WTC11 (cell line): ENCODE results near the gene NCOA1. TPM values are rescaled to one million over a fixed set of nuclear protein-coding genes. Genes with fewer than 3 reads are reported as not detected.
"Not testable (repeated sequence)": the region's sequence is repeated elsewhere in the genome, so short reads cannot be mapped to it uniquely, and the experiment has no call there.

Source experiments
- ATAC-seq: fragments of 200-7000 bp; cut with Tn5 transposase; 2 replicates; pipeline ENCODE4 v1.10.0; 2021; ENCODE audit warnings: mild to moderate bottlenecking, moderate library complexity
- CTCF ChIA-PET: fragments of 300-600 bp; sonication (Branson Sonifier 250); formaldehyde crosslinking; loops from one replicate; lab custom pipeline; 2021; ENCODE audit warnings: antibody characterized with exemption; lab: Charles Lee
- POLR2A ChIA-PET: fragments of 350-600 bp; sonication (Branson Sonifier 250); formaldehyde crosslinking; loops from one replicate; lab custom pipeline; 2021; ENCODE audit warnings: antibody characterized with exemption; lab: Charles Lee
- DNase-seq: peaks from one replicate; pipeline ENCODE4 v3.0.0; 2021; ENCODE audit warnings: low spot score
- H3K27ac Mint-ChIP-seq: 2 replicates; pipeline ENCODE4 v1.8.0; 2021; ENCODE audit warnings: mixed read lengths
- H3K27me3 Mint-ChIP-seq: 2 replicates; pipeline ENCODE4 v1.8.0; 2021; ENCODE audit warnings: low read depth, mild to moderate bottlenecking, moderate library complexity, mixed read lengths
- H3K36me3 Mint-ChIP-seq: 2 replicates; pipeline ENCODE4 v1.8.0; 2021; ENCODE audit warnings: mixed read lengths
- H3K4me1 Mint-ChIP-seq: 2 replicates; pipeline ENCODE4 v1.8.0; 2022; ENCODE audit warnings: mixed read lengths
- H3K4me3 Mint-ChIP-seq: 2 replicates; pipeline ENCODE4 v1.8.0; 2021; ENCODE audit warnings: mild to moderate bottlenecking, moderate library complexity, mixed read lengths
- H3K9me3 Mint-ChIP-seq: 2 replicates; pipeline ENCODE4 v1.8.0; 2021; ENCODE audit warnings: mixed read lengths
- CBFB ChIP-seq: sonication (generic); formaldehyde crosslinking; IDR thresholded peaks from 2 replicates; pipeline ENCODE4 v1.8.1; 2022; ENCODE audit warnings: mild to moderate bottlenecking, low read depth, missing genetic modification reagents
- CTCF ChIP-seq: fragments of 200-600 bp; IDR thresholded peaks from 2 replicates; pipeline ENCODE4 v1.8.0; 2022; ENCODE audit warnings: antibody characterized with exemption
- E2F4 ChIP-seq: sonication (generic); formaldehyde crosslinking; IDR thresholded peaks from 2 replicates; pipeline ENCODE4 v1.8.1; 2022; ENCODE audit warnings: low read depth, mild to moderate bottlenecking, moderate library complexity, missing genetic modification reagents, borderline replicate concordance
- ETV6 ChIP-seq: sonication (generic); formaldehyde crosslinking; IDR thresholded peaks from 2 replicates; pipeline ENCODE4 v1.8.1; 2022; ENCODE audit warnings: mild to moderate bottlenecking, missing genetic modification reagents
- IRF2 ChIP-seq: sonication (generic); formaldehyde crosslinking; IDR thresholded peaks from 2 replicates; pipeline ENCODE4 v1.8.0; 2022; ENCODE audit warnings: low read depth, missing genetic modification reagents, borderline replicate concordance
- PRRX2 ChIP-seq: fragments of 250-450 bp; sonication (Bioruptor Pico); IDR thresholded peaks from 2 replicates; pipeline ENCODE4 v1.8.0; 2021; ENCODE audit warnings: mild to moderate bottlenecking
- SOX15 ChIP-seq: fragments of 250-450 bp; sonication (Bioruptor Pico); IDR thresholded peaks from 2 replicates; pipeline ENCODE4 v1.9.0; 2021; ENCODE audit warnings: mild to moderate bottlenecking
- SP1 ChIP-seq: sonication (generic); formaldehyde crosslinking; conservative IDR thresholded peaks from 2 replicates; pipeline ENCODE4 v1.8.1; 2022; ENCODE audit warnings: missing genetic modification reagents
- TEAD1 ChIP-seq: sonication (generic); formaldehyde crosslinking; IDR thresholded peaks from 2 replicates; pipeline ENCODE4 v1.8.0; 2022; ENCODE audit warnings: mild to moderate bottlenecking, missing genetic modification reagents
- ZBTB21 ChIP-seq: sonication (generic); formaldehyde crosslinking; IDR thresholded peaks from 2 replicates; pipeline ENCODE4 v1.8.1; 2023; ENCODE audit warnings: mild to moderate bottlenecking, missing genetic modification reagents, borderline replicate concordance
- ZMAT4 ChIP-seq: fragments of 250-450 bp; sonication (Bioruptor Pico); IDR thresholded peaks from 2 replicates; pipeline ENCODE4 v1.9.0; 2021; ENCODE audit warnings: mild to moderate bottlenecking
- ZNF219 ChIP-seq: sonication (generic); formaldehyde crosslinking; IDR thresholded peaks from 2 replicates; pipeline ENCODE4 v1.8.0; 2023; ENCODE audit warnings: missing genetic modification reagents, mild to moderate bottlenecking, borderline replicate concordance
- ZNF317 ChIP-seq: sonication (generic); formaldehyde crosslinking; IDR thresholded peaks from 2 replicates; pipeline ENCODE4 v1.8.1; 2023; ENCODE audit warnings: low read depth, mild to moderate bottlenecking, moderate library complexity, missing genetic modification reagents, borderline replicate concordance
- ZNF416 ChIP-seq: fragments of 250-450 bp; sonication (Bioruptor Pico); IDR thresholded peaks from 2 replicates; pipeline ENCODE4 v1.9.0; 2021; ENCODE audit warnings: mild to moderate bottlenecking, inconsistent platforms
- ZNF532 ChIP-seq: fragments of 250-450 bp; sonication (Bioruptor Pico); IDR thresholded peaks from 2 replicates; pipeline ENCODE4 v1.9.0; 2021; ENCODE audit warnings: mild to moderate bottlenecking, borderline replicate concordance
- total RNA-seq: library from RNA; stranded (reverse); gene quantifications from 3 replicates; pipeline ENCODE4 v1.2.3, GENCODE V29; 2021
- TF ChIP-seq, protein P1 (sequence below): sonication (generic); formaldehyde crosslinking; IDR thresholded peaks from 2 replicates; pipeline ENCODE4 v1.8.1; 2022; ENCODE audit warnings: missing genetic modification reagents, borderline replicate concordance
- TF ChIP-seq, protein P2 (sequence below): sonication (generic); formaldehyde crosslinking; IDR thresholded peaks from 2 replicates; pipeline ENCODE4 v1.8.0; 2022; ENCODE audit warnings: mild to moderate bottlenecking, missing genetic modification reagents

The NCOA1 gene
- total RNA-seq, 1 experiment from 2014 or later, result 16.9 TPM

GRCh38 chr2:24675338-24675737 is 184.3 kb downstream of the NCOA1 start:
- Mint-ChIP-seq H3K4me1 (no peaks in the 10 kb centered on the region), H3K4me3 (no peak overlapping the region), H3K27me3 (no peaks in the 10 kb centered on the region), H3K36me3 (peaks cover 4% of the 10 kb centered on the region; the same call in 1 of the 2 replicates), H3K27ac (no peak overlapping the region), H3K9me3 (peaks cover 4% of the 10 kb centered on the region)
- ChIA-PET POLR2A (no interaction called here), CTCF (no interaction called here)
- DNase-seq, result no peak
- TF ChIP-seq SOX15 (CRISPR knock-in tag) (no peak), ZBTB21 (CRISPR knock-in tag) (no peak), CTCF (no peak)
- no peak for ATAC-seq

GRCh38 chr2:24676493-24676892 is 185.4 kb downstream of the NCOA1 start:
- CTCF ChIA-PET, result no interaction called here
- no peak for DNase-seq
- Mint-ChIP-seq H3K27ac (no peak overlapping the region), H3K4me1 (no peaks in the 10 kb centered on the region), H3K4me3 (no peak overlapping the region), H3K27me3 (no peaks in the 10 kb centered on the region), H3K36me3 (peaks cover 4% of the 10 kb centered on the region; the same call in 1 of the 2 replicates), H3K9me3 (peaks cover 5% of the 10 kb centered on the region)
- TF ChIP-seq TEAD1 (CRISPR knock-in tag), result no peak
- TF ChIP-seq ZNF416, result no peak
- TF ChIP-seq IRF2 (CRISPR knock-in tag), result no peak
- no peak for TF ChIP-seq ZNF317
- TF ChIP-seq ETV6 (CRISPR knock-in tag), result no peak
- TF ChIP-seq, protein P1, sequence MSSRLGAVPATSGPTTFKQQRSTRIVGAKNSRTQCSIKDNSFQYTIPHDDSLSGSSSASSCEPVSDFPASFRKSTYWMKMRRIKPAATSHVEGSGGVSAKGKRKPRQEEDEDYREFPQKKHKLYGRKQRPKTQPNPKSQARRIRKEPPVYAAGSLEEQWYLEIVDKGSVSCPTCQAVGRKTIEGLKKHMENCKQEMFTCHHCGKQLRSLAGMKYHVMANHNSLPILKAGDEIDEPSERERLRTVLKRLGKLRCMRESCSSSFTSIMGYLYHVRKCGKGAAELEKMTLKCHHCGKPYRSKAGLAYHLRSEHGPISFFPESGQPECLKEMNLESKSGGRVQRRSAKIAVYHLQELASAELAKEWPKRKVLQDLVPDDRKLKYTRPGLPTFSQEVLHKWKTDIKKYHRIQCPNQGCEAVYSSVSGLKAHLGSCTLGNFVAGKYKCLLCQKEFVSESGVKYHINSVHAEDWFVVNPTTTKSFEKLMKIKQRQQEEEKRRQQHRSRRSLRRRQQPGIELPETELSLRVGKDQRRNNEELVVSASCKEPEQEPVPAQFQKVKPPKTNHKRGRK (CRISPR knock-in tag), result no peak
- TF ChIP-seq E2F4 (CRISPR knock-in tag), result no peak
- TF ChIP-seq CBFB (CRISPR knock-in tag), result no peak
- TF ChIP-seq ZMAT4 (CRISPR knock-in tag), result no peak
- no peak for TF ChIP-seq SOX15 (CRISPR knock-in tag)
- ATAC-seq, result no peak
- POLR2A ChIA-PET, result no interaction called here

DNA sequence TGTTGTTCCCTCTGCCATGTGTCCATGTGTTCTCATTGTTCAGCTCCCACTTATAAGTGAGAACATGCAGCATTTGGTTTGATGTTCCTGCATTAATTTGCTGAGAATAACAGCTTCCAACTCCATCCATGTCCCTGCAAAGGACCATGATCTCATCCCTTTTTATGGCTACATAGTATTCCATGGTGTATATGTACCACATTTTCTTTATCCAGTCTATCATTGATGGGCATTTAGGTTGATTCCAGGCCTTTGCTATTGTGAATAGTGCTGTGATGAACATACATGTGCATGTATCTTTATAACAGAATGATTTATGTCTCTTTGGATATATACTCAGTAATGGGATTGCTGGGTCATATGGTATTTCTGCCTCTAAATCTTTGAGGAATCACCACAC is 187.0 kb downstream of the NCOA1 start:
- DNase-seq, CTCF ChIA-PET, H3K27ac Mint-ChIP-seq, POLR2A ChIA-PET, H3K36me3 Mint-ChIP-seq, H3K4me3 Mint-ChIP-seq, ATAC-seq, H3K27me3 Mint-ChIP-seq, H3K4me1 Mint-ChIP-seq, H3K9me3 Mint-ChIP-seq: not testable (repeated sequence)

GRCh38 chr2:24680196-24680595 is 189.1 kb downstream of the NCOA1 start:
- peaks cover 4% of the 10 kb centered on the region; the same call in 1 of the 2 replicates for H3K36me3 Mint-ChIP-seq
- H3K4me1 Mint-ChIP-seq, result no peaks in the 10 kb centered on the region
- H3K27ac Mint-ChIP-seq, result no peak overlapping the region
- ATAC-seq (no peak), DNase-seq (no peak)
- ChIA-PET POLR2A (interaction anchor here (0.7 kb wide), 1 partner anchor 103 kb away, joined by 4 read pairs; no protein-coding TSS in a partner anchor), CTCF (interaction anchor here (1.5 kb wide), 1 partner anchor 67 kb away, joined by 4 read pairs; no protein-coding TSS in a partner anchor)
- H3K4me3 Mint-ChIP-seq, result no peak overlapping the region
- no peaks in the 10 kb centered on the region for H3K27me3 Mint-ChIP-seq
- peaks cover 5% of the 10 kb centered on the region for H3K9me3 Mint-ChIP-seq
- TF ChIP-seq, protein P2, sequence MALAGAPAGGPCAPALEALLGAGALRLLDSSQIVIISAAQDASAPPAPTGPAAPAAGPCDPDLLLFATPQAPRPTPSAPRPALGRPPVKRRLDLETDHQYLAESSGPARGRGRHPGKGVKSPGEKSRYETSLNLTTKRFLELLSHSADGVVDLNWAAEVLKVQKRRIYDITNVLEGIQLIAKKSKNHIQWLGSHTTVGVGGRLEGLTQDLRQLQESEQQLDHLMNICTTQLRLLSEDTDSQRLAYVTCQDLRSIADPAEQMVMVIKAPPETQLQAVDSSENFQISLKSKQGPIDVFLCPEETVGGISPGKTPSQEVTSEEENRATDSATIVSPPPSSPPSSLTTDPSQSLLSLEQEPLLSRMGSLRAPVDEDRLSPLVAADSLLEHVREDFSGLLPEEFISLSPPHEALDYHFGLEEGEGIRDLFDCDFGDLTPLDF (CRISPR knock-in tag), result no peak
- TF ChIP-seq PRRX2 (CRISPR knock-in tag), result no peak
- no peak for TF ChIP-seq ZNF532
- no peak for TF ChIP-seq ZNF219 (CRISPR knock-in tag)
- no peak for TF ChIP-seq SP1 (CRISPR knock-in tag)
- no peak for TF ChIP-seq ZBTB21 (CRISPR knock-in tag)
